Astrocyte (in vitro differentiated cells and primary cell): ENCODE results near the gene ZNF154. TPM values are rescaled to one million over a fixed set of nuclear protein-coding genes. Genes with fewer than 3 reads are reported as not detected.

ENCODE experiments used
- DNase-seq: peaks from one replicate; pipeline ENCODE4 v3.0.0-alpha.2; 2010; ENCODE audit warnings: low read depth
- FAIRE-seq: peaks from 2 replicates; lab custom pipeline; 2011; peaks lifted over from hg19 to GRCh38; lab: Jason Lieb, UNC
- H2AFZ ChIP-seq: 2 replicates; pipeline ENCODE4 v1.6.0; 2012; ENCODE audit warnings: low read depth, low read length, inconsistent platforms
- H3K27ac ChIP-seq: 2 replicates; pipeline ENCODE4 v1.5.1; 2011; ENCODE audit warnings: low read depth, low read length, inconsistent platforms
- H3K27me3 ChIP-seq: 2 replicates; pipeline ENCODE4 v1.6.0; 2011; ENCODE audit warnings: low read length, inconsistent platforms; ENCODE audit not compliant: insufficient read depth
- H3K36me3 ChIP-seq: 2 replicates; pipeline ENCODE4 v1.5.1; 2011; ENCODE audit warnings: low read length, inconsistent platforms; ENCODE audit not compliant: insufficient read depth
- H3K4me1 ChIP-seq: 2 replicates; pipeline ENCODE4 v1.5.1; 2011; ENCODE audit warnings: low read length, inconsistent platforms; ENCODE audit not compliant: insufficient read depth
- H3K4me2 ChIP-seq: 2 replicates; pipeline ENCODE4 v1.6.0; 2012; ENCODE audit warnings: low read length, inconsistent platforms
- H3K4me3 ChIP-seq: 2 replicates; pipeline ENCODE4 v1.5.1; 2011; ENCODE audit warnings: low read depth, mild to moderate bottlenecking, low read length, inconsistent platforms; ENCODE audit not compliant: insufficient read depth
- H3K79me2 ChIP-seq: 2 replicates; pipeline ENCODE4 v1.6.0; 2012; ENCODE audit warnings: mild to moderate bottlenecking, low read length, inconsistent platforms; ENCODE audit not compliant: insufficient read depth
- H3K9ac ChIP-seq: 2 replicates; pipeline ENCODE4 v1.6.0; 2012; ENCODE audit warnings: mild to moderate bottlenecking, low read length, inconsistent platforms
- H3K9me3 ChIP-seq: 2 replicates; pipeline ENCODE4 v1.5.1; 2012; ENCODE audit warnings: low read depth, mild to moderate bottlenecking, low read length, inconsistent platforms; ENCODE audit not compliant: insufficient read depth
- H4K20me1 ChIP-seq: 2 replicates; pipeline ENCODE4 v1.6.0; 2012; ENCODE audit warnings: low read length, inconsistent platforms; ENCODE audit not compliant: insufficient read depth
- H3K27ac Mint-ChIP-seq: one replicate; pipeline ENCODE4 v1.8.0; 2021; ENCODE audit warnings: mild to moderate bottlenecking, mixed read lengths; ENCODE audit not compliant: unreplicated experiment
- H3K27me3 Mint-ChIP-seq: one replicate; pipeline ENCODE4 v1.8.0; 2021; ENCODE audit warnings: low read depth, mixed read lengths; ENCODE audit not compliant: unreplicated experiment
- H3K36me3 Mint-ChIP-seq: one replicate; pipeline ENCODE4 v1.8.0; 2021; ENCODE audit warnings: low read depth, mixed read lengths; ENCODE audit not compliant: unreplicated experiment
- H3K4me1 Mint-ChIP-seq: one replicate; pipeline ENCODE4 v1.8.0; 2021; ENCODE audit warnings: low read depth, mixed read lengths; ENCODE audit not compliant: unreplicated experiment
- H3K4me3 Mint-ChIP-seq: one replicate; pipeline ENCODE4 v1.8.0; 2021; ENCODE audit warnings: mild to moderate bottlenecking, moderate library complexity, mixed read lengths; ENCODE audit not compliant: unreplicated experiment
- H3K9me3 Mint-ChIP-seq: one replicate; pipeline ENCODE4 v1.8.0; 2021; ENCODE audit warnings: mild to moderate bottlenecking, mixed read lengths; ENCODE audit not compliant: unreplicated experiment
- CTCF ChIP-seq: IDR thresholded peaks from 2 replicates; pipeline ENCODE4 v1.5.1; 2011; ENCODE audit warnings: low read depth, mild to moderate bottlenecking, inconsistent platforms, low read length, moderate library complexity; ENCODE audit not compliant: insufficient read depth
- EZH2 ChIP-seq: IDR thresholded peaks from 2 replicates; pipeline ENCODE4 v1.6.1; 2012; ENCODE audit warnings: mild to moderate bottlenecking, low read length, inconsistent platforms; ENCODE audit not compliant: insufficient read depth
- total RNA-seq: library from RNA; stranded (reverse); gene quantifications from 2 replicates; pipeline ENCODE4 v1.2.1, GENCODE V29; 2021

The ZNF154 gene
- total RNA-seq, 1 donor from 2014 or later = 12.7 TPM

GRCh38 chr19:57664269-57665127 lies 44.5 kb downstream of the ZNF154 start:
- Histone ChIP-seq H3K36me3 (no peaks in the 10 kb centered on the region), H3K79me2 (no peaks in the 10 kb centered on the region), H3K4me1 (no peaks in the 10 kb centered on the region), H3K27me3 (no peaks in the 10 kb centered on the region), H4K20me1 (no peaks in the 10 kb centered on the region), H3K9me3 (no peaks in the 10 kb centered on the region), H3K27ac (no peak overlapping the region), H3K4me3 (peak overlapping the region; percentile 54), H3K9ac (peak overlapping the region; percentile 59), H3K4me2 (peak overlapping the region; percentile 94), H2AFZ (peak overlapping the region; percentile 49)
- no peaks in the 10 kb centered on the region for H3K9me3 Mint-ChIP-seq
- H3K27me3 Mint-ChIP-seq = peaks cover 11% of the 10 kb centered on the region
- FAIRE-seq = no peak
- no peak overlapping the region for H3K27ac Mint-ChIP-seq
- no peaks in the 10 kb centered on the region for H3K36me3 Mint-ChIP-seq
- no peaks in the 10 kb centered on the region for H3K4me1 Mint-ChIP-seq
- peak; percentile 27 for DNase-seq
- H3K4me3 Mint-ChIP-seq = peak overlapping the region; percentile 86
- TF ChIP-seq EZH2 (no peak), CTCF (no peak)

GRCh38 chr19:57656346-57656745 lies 52.7 kb downstream of the ZNF154 start:
- peaks cover 21% of the 10 kb centered on the region for H3K36me3 Mint-ChIP-seq
- FAIRE-seq = no peak
- peaks cover 19% of the 10 kb centered on the region for H3K27me3 Mint-ChIP-seq
- Histone ChIP-seq H3K4me2 (no peak overlapping the region), H3K36me3 (no peaks in the 10 kb centered on the region), H3K9ac (no peak overlapping the region), H3K4me1 (no peaks in the 10 kb centered on the region), H3K4me3 (no peak overlapping the region), H2AFZ (no peak overlapping the region), H3K27me3 (no peaks in the 10 kb centered on the region), H4K20me1 (no peaks in the 10 kb centered on the region), H3K9me3 (peaks cover 6% of the 10 kb centered on the region), H3K27ac (no peak overlapping the region), H3K79me2 (no peaks in the 10 kb centered on the region)
- peak overlapping the region; percentile 14 for H3K4me3 Mint-ChIP-seq
- peaks cover 29% of the 10 kb centered on the region for H3K4me1 Mint-ChIP-seq
- no peak overlapping the region for H3K27ac Mint-ChIP-seq
- TF ChIP-seq CTCF (no peak), EZH2 (no peak)
- DNase-seq = no peak
- peaks cover 21% of the 10 kb centered on the region for H3K9me3 Mint-ChIP-seq

- no peak for FAIRE-seq
- no peaks in the 10 kb centered on the region for H3K79me2 ChIP-seq
- no peak overlapping the region for H2AFZ ChIP-seq
- Mint-ChIP-seq H3K4me3 (no peak overlapping the region), H3K9me3 (peaks cover 21% of the 10 kb centered on the region), H3K4me1 (peaks cover 30% of the 10 kb centered on the region), H3K36me3 (peaks cover 21% of the 10 kb centered on the region), H3K27ac (peak overlapping the region; percentile 73), H3K27me3 (peaks cover 17% of the 10 kb centered on the region)
- TF ChIP-seq CTCF (no peak), EZH2 (no peak)
- H3K27ac ChIP-seq = no peak overlapping the region
- no peak overlapping the region for H3K9ac ChIP-seq
- no peak for DNase-seq
- no peaks in the 10 kb centered on the region for H4K20me1 ChIP-seq
- H3K9me3 ChIP-seq = peaks cover 6% of the 10 kb centered on the region
- H3K27me3 ChIP-seq = no peaks in the 10 kb centered on the region
- no peaks in the 10 kb centered on the region for H3K4me1 ChIP-seq
- H3K36me3 ChIP-seq = no peaks in the 10 kb centered on the region
- no peak overlapping the region for H3K4me3 ChIP-seq
- no peak overlapping the region for H3K4me2 ChIP-seq
Measured at GRCh38 chr19:57655443-57655842, 53.6 kb downstream of the ZNF154 start.
